A549 (cell line): ENCODE measurements around the gene LY6G5C.

Experiments used
- BHLHE40 ChIP-seq: IDR thresholded peaks from 2 replicates; pipeline ENCODE4 v1.6.1; 2012; ENCODE audit warnings: low read depth, low read length, inconsistent platforms
- CTCF ChIP-seq: fragments of >200 bp; sonication (Bioruptor Twin); formaldehyde crosslinking; IDR thresholded peaks from 3 replicates; pipeline ENCODE4 v1.5.1; 2016
- POLR2A ChIP-seq: IDR thresholded peaks from 2 replicates; pipeline ENCODE4 v1.6.1; 2012; ENCODE audit warnings: mild to moderate bottlenecking, low read length

GRCh38 chr6:31723980-31724691 lies 43.3 kb upstream of the LY6G5C start:
- TF ChIP-seq POLR2A: no peak
- no peak for TF ChIP-seq CTCF
- no peak for TF ChIP-seq BHLHE40
